HG03097 (cell line): ENCODE measurements around the gene DRP2.
"Not testable (repeated sequence)": the region's sequence is repeated elsewhere in the genome, so short reads cannot be mapped to it uniquely, and the experiment has no call there.

Source experiments
- ATAC-seq: cut with Tn5 transposase; IDR thresholded peaks from one replicate; pipeline ENCODE4 v1.9.1; 2021; ENCODE audit not compliant: unreplicated experiment, low FRiP score

The DRP2 gene

DNA sequence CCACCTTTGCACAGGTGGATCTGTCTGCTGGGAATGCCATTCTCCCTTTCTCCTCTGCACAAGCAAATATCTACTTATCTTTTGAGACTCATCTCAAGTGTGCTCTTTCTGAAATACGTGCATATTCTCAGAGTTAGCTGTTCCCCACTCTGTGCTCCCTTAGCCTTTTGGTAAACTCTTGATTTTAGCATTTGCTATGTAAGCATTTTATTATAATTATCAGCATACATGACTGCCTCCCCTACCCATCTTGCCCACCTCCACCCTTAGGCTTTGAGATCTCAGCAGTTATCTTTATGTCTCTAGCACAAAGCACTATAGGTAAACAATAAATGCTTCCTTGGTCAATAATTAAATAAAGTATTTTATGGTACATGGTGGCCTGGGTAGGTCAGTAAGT, 11.5 kb downstream of the DRP2 start:
- no peak for ATAC-seq

DNA sequence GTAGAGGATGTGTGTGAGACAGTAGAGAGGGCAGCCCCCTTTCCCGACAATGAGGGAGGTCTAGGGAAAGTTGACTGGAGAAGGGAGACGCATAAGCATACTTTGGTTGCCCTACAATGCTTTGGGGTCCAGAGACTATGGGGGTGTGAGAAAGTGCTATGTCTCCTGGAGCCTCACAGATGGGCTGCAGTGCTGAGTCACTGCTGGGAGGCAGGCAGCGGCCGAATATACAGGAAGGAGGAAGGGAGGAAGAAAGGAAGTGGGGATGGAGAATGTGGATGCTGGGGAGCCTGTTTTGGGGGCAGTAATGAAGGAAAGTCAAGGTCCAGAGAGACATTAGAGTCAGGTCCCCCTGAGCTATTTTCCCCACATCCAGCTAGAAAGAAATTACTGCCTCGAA, 12.7 kb downstream of the DRP2 start:
- ATAC-seq, result no peak

DNA sequence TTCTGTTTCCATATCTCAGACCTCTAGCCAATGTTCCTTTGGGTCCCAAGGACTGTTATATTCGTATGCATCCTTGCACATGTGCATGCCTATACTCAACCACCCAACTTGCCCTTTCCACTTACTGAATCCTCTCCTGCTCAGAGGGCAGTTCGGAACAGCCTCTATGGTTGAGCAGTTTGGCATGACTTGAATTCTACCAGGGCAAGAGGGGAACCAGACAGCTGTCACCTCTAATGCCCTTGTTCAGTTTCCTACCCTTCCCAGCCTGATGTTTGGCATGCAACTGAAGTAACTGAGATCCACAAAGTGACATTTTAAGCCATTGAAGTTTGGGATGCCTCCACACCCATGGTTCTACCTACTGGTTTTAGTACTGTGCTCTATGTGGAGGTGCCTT, 17.5 kb downstream of the DRP2 start:
- ATAC-seq, result no peak

DNA sequence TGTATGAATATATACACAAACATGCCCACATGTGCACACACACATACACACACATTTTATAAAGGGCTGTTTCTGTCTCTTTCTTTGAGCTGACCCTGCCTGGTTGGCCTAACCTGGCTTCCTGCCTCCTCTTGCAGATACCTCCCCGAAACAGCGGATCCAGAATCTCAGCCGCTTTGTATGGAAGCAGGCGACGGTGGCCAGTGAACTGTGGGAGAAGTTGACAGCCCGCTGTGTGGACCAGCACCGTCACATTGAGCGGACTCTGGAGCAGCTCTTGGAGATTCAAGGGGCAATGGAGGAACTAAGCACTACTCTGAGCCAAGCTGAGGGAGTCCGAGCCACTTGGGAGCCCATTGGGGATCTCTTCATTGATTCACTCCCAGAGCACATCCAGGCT, 21.9 kb downstream of the DRP2 start:
- no peak for ATAC-seq

DNA sequence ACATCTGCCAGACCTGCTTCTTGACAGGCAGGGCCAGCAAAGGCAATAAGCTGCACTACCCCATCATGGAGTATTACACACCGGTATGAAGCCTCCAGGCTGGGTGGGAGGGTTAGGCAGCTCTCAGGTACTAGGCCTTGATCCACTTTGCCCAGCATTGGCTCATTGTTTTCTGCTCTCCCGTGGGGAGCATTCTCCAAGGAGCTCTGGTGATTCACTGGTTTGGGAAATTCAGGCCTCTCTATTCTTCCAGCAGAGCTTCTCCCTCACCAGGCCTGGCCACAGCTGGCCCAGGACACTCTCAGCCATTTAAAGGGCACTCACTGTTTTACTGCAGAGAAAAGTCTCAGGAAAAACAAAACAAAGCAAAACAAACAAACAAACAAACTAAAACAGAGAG, 33.0 kb downstream of the DRP2 start:
- no peak for ATAC-seq

DNA sequence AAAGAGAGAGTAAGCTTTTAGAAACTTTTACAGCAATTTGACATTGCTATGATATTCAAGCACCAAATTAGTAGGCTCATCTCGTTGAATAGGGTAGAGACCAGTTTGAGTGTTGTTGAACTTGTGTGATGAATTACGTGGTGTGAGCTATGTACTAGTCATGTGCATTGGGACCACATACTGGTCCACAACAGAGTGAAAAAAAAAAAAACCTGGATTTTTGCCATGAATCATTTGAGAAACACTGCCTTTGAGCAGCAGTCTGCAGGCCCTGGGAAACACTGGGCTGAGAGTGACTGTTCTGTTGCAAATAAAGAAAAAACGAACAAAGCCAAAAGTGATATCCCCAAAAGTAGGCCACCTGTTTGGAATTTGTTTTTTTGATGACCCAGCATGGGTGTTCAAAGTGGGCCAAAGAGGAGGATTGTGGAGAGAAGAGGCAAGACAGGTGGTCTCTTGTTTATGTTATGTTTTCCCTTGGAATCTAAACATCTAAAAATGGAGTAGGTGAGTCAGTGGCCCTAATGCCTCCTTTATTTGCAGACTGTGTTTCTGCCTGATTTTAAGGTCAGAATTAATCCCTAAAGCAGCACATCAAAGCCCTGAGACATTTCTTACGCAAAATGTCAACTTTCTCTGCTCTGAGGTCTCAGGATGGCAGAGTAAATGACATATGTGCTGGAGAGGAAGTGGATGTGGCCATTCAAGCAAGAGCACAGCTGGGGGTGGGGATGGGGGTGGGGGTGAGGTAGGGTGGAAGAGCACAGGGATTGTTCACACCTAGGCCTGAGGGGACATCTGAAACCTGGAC, 38.1 kb downstream of the DRP2 start:
- no peak for ATAC-seq

DNA sequence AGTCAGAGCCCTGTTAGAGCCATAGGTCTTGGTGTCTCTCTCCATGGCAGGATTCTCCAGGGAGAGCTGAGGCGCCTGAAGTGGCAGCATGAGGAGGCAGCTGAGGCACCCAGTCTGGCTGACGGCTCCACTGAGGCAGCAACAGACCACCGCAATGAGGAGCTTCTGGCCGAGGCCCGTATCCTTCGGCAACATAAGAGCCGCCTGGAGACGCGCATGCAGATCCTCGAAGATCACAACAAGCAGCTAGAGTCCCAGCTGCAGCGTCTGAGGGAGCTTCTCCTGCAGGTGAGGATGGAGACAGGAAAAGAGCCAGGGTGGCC, 38.6 kb downstream of the DRP2 start:
- no peak for ATAC-seq

DNA sequence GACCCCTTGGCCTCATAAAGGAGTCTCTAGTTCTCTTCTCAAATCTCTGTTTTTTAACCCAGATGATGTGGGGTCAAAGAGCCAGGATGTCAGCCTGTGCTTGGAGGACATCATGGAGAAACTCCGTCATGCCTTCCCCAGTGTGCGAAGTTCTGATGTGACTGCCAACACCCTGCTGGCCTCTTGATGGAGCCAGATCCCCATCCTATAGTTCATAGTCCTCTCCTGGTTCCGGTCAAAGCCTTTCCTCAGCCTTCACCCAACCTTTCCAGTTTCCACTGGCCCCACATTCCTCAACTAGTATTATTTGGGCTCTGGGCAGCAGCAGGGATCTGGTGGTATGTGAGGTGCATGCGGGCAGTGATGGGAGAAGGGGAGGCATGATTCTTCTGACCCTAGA, 40.8 kb downstream of the DRP2 start:
- no peak for ATAC-seq

DNA sequence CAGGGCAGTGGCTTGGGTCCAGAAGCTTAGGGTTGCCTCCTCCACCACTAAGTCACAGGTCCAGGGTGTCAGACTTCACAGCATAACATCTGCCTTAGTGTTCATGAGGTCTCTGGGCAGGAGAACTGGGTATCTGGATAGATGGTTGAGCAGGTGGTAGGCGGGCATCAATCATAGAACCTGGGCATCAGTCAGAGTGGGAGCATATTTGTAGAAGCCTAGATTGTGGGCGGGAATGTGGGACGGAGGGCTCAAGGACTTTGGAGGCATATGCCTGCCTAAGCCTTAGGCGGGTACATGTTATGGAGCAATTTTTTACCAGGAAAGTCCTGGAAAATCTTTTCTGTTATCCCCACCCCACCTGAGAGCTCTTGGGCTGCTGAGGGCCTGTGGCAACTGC, 43.0 kb downstream of the DRP2 start:
- ATAC-seq, result no peak

DNA sequence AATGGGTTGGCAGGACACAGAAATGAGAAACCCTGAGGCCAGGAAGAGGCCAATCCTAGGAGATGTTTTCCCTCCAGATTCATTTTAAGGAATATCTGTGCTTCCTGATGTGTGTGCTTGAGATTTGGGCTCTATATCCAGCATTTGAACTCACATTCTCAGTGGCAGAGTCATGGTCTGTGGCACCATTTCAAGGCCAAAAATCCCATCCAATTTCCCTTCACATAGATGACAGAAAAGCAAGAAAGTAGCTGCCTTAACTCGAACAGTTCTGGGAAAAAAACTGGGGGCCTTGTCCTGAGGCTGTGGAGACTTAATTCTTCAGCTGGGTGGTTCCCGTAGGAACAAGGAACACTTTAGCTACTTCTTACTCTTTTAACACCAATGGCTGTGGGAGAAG, 44.2 kb downstream of the DRP2 start:
- ATAC-seq, result no peak

DNA sequence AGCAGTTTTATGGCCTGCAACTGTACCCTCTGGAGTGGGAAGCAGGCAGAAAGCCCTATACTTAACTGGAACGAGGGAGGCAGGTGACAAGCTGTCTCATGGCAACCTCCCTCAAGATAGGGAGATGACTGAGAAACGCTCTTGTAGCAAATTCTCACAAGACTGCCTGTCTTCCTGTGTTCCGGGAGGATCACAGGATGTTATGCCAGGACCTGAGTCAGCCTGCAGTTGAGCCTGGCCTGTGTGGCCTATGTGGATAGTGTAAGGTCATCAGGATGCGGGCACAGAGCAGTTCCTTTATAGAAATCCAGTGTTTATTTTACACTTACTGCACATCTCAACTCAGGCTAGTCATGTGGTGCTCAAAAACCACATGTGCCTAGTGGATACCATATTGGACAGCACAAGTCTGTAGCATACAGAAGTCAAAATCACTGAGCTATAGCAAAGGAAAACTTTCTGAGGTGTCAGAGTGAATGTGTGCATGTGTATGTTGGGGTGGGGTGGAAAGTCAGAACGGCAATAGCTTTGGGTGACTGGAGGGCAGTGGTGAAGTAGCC, 46.4 kb downstream of the DRP2 start:
- no peak for ATAC-seq

DNA sequence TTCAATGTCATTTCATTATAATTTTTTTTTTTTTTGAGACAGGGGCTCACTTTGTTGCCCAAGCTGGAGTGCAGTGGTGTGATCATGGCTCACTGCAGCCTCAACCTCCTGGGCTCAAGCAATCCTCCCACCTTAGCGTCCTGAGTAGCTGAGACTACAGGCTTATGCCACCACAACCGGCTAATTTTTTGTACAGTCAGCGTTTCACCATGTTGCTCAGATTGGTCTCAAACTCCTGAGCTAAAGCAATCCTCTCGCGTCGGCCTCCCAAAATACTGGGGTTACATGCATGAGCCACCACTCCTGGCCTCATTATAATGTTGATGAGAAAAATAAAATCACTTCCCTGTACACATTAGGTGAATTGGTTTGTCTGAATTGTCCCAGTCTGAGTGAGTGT, 54.6 kb downstream of the DRP2 start:
- ATAC-seq, result no peak

DNA sequence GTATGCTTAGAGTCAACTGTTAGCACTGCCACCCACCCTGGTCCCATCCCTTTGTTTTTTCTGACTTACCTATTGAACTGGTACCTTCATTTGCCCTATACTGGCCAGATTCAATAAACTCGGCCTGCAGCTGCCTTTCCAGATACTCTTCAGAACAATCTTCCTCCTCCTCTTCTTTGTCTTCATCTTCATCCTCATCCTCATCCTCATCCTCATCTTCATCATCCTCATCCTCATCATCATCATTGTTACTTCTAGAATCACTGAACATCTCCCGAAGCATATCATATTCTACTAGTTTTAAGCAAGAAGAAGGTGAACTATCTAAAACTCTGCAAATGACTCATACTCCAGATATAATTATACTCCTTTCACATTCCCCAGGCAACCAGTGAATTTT, 56.7 kb downstream of the DRP2 start:
- no peak for ATAC-seq

DNA sequence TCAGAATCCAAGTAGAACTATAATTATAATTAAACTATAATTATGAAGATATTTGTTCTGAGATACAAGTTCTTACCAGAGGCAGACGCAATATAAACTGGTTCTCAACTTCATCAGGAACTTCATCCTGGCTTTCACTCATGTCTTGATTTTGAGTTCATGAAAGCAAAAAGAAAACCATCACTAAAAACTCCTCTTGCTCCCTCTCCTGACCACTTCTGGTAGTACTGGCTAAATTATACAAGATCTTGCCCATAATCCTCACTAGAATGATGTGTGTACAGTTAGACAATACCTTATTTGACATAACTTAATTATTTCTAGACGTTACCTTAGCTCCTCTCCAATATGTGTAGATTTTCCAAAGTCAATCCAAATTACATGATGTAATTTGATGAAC, 67.8 kb downstream of the DRP2 start:
- no peak for ATAC-seq

DNA sequence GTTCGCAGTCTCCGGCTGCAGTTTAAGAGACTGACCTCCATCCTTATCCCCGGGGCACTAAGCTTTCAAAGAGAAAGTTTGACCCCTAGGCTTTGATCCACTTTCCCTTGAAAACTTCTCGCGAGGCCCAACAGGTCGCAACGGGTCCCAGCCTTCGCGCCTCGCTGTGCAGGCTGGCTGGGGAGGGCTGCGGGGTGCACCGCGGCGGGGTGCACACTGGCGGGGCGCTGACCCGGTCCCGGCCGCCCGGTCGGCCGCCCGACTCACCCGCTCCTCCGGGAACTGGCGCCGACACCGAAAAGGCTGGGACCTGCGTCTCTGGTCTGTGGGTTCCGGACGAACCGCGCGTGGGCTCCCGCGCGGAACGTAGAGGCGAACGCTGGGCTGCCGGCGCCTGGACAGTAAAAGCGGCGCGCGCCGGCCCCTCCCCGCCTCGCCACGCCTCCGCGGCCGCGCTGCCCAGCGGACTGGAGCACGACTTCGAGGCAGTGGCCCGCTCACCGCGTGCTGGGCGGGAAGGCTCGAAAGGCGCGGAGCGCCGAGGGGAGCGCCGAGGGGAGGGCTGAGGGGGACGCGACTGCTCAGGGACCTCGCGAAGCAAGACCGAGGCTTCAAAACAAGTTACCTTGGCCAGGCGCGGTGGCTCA, 71.5 kb downstream of the DRP2 start, which contains the start of gene TAF7L:
Gene TAF7L (minus strand): TSS at position 378 of the 647 bp plus-strand sequence. CDS start 3,791 bp downstream, outside the sequence.
- no peak for ATAC-seq

DNA sequence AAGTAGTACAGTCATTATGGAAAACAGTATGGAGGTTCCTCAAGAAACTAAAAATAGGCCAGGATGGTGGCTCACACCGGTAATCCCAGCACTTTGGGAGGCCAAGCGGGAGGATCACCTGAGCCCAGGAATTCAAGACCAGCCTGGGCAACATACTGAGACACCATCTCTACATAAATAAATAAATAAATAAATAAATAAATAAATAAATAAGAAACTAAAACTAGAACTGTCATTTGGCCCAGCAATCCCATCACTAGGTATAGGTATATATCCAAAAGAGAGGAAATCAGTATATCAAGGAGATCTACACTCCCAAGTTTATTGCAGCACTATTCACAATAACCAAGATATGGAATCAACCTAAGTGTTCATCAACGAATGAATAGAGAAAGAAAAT, 76.0 kb downstream of the DRP2 start:
- ATAC-seq, result not testable (repeated sequence)

DNA sequence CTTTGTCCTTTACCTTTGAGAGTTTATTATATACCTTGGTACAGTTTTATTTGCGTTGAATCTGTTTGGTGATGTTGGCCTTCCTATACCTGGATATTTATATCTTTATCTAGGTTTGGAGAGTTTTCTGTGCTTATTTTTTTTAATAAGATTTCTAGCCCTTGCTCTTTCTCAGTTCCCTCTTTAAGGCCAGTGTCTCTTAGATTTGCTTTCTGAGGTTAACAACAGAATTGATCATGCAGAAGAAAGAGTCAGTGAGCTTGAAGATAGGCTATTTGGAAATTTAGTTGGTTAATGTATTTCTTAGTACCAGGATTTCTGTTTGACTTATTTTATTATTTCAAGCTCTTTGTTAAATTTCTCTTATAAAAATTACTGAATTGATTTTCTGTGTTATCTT, 84.2 kb downstream of the DRP2 start:
- ATAC-seq, result no peak
